H9 (cell line): ENCODE data around the gene TNFSF10. TPM values are rescaled to one million over a fixed set of nuclear protein-coding genes. Genes with fewer than 3 reads are reported as not detected.

Experiments used
- DNase-seq: peaks from one replicate; pipeline ENCODE4 v3.0.0-alpha.2; 2017
- H2AFZ ChIP-seq: one replicate; pipeline ENCODE4 v1.6.1; 2013; ENCODE audit warnings: mild to moderate bottlenecking, low read length, control low read depth, moderate library complexity
- H2AK5ac ChIP-seq: 2 replicates; pipeline ENCODE4 v1.6.1; 2013; ENCODE audit warnings: low read length, control low read depth, mixed read lengths; ENCODE audit not compliant: insufficient read length
- H2BK120ac ChIP-seq: one replicate; pipeline ENCODE4 v1.6.1; 2013; ENCODE audit warnings: low read depth, mild to moderate bottlenecking, low read length, control low read depth, inconsistent platforms; ENCODE audit not compliant: poor library complexity, severe bottlenecking
- H2BK12ac ChIP-seq: 2 replicates; pipeline ENCODE4 v1.6.1; 2013; ENCODE audit warnings: low read length, control low read depth, mixed read lengths, low read depth; ENCODE audit not compliant: insufficient read length
- H2BK15ac ChIP-seq: 2 replicates; pipeline ENCODE4 v1.6.1; 2013; ENCODE audit warnings: low read depth, low read length, control low read depth
- H2BK20ac ChIP-seq: one replicate; pipeline ENCODE4 v1.6.1; 2013; ENCODE audit warnings: low read depth, mild to moderate bottlenecking, low read length, control low read depth, inconsistent platforms; ENCODE audit not compliant: poor library complexity, severe bottlenecking
- H2BK5ac ChIP-seq: 2 replicates; pipeline ENCODE4 v1.6.1; 2013; ENCODE audit warnings: low read length, control low read depth, mixed read lengths; ENCODE audit not compliant: insufficient read length
- H3K14ac ChIP-seq: 2 replicates; pipeline ENCODE4 v1.6.1; 2013; ENCODE audit warnings: low read length, control low read depth; ENCODE audit not compliant: insufficient read depth
- H3K18ac ChIP-seq: 2 replicates; pipeline ENCODE4 v1.6.1; 2013; ENCODE audit warnings: low read depth, mild to moderate bottlenecking, mixed read lengths, low read length, control low read depth; ENCODE audit not compliant: insufficient read length
- H3K23ac ChIP-seq: 2 replicates; pipeline ENCODE4 v1.6.1; 2013; ENCODE audit warnings: low read length, control low read depth, mixed read lengths, low read depth; ENCODE audit not compliant: insufficient read length
- H3K23me2 ChIP-seq: 2 replicates; pipeline ENCODE4 v1.6.1; 2013; ENCODE audit warnings: low read depth, mild to moderate bottlenecking, mixed read lengths, low read length, control low read depth; ENCODE audit not compliant: insufficient read length, poor library complexity, severe bottlenecking
- H3K27ac ChIP-seq: 2 replicates; pipeline ENCODE4 v1.5.1; 2013; ENCODE audit warnings: low read length, control low read depth, mixed read lengths, low read depth; ENCODE audit not compliant: insufficient read length
- H3K27me3 ChIP-seq: 2 replicates; pipeline ENCODE4 v1.6.1; 2013; ENCODE audit warnings: low read length, control low read depth, inconsistent platforms; ENCODE audit not compliant: insufficient read depth
- H3K4ac ChIP-seq: 2 replicates; pipeline ENCODE4 v1.6.1; 2013; ENCODE audit warnings: low read depth, mild to moderate bottlenecking, control low read depth, inconsistent platforms, low read length, moderate library complexity
- H3K4me1 ChIP-seq: 2 replicates; pipeline ENCODE4 v1.6.1; 2013; ENCODE audit warnings: low read length, control low read depth, inconsistent platforms; ENCODE audit not compliant: insufficient read depth
- H3K4me2 ChIP-seq: 2 replicates; pipeline ENCODE4 v1.6.1; 2013; ENCODE audit warnings: low read length, control low read depth, mixed read lengths; ENCODE audit not compliant: insufficient read length, insufficient read depth
- H3K56ac ChIP-seq: 2 replicates; pipeline ENCODE4 v1.6.1; 2013; ENCODE audit warnings: low read depth, mild to moderate bottlenecking, mixed read lengths, low read length, control low read depth; ENCODE audit not compliant: insufficient read length
- H3K79me1 ChIP-seq: 2 replicates; pipeline ENCODE4 v1.6.1; 2013; ENCODE audit warnings: low read depth, mild to moderate bottlenecking, moderate library complexity, low read length, control low read depth, inconsistent platforms; ENCODE audit not compliant: insufficient read depth, poor library complexity, severe bottlenecking
- H3K79me2 ChIP-seq: 2 replicates; pipeline ENCODE4 v1.6.1; 2013; ENCODE audit warnings: low read length, control low read depth, inconsistent platforms; ENCODE audit not compliant: insufficient read depth
- H3K9ac ChIP-seq: 2 replicates; pipeline ENCODE4 v1.6.1; 2013; ENCODE audit warnings: low read length, control low read depth, mixed read lengths; ENCODE audit not compliant: insufficient read length; ENCODE audit errors: extremely low read depth
- H3K9me3 ChIP-seq: one replicate; pipeline ENCODE4 v1.6.1; 2013; ENCODE audit warnings: low read depth, low read length, inconsistent platforms; ENCODE audit not compliant: control insufficient read depth
- H3T11ph ChIP-seq: one replicate; pipeline ENCODE4 v1.6.1; 2013; ENCODE audit warnings: mild to moderate bottlenecking, low read length, control low read depth, inconsistent platforms
- H4K20me1 ChIP-seq: one replicate; pipeline ENCODE4 v1.6.1; 2013; ENCODE audit not compliant: control insufficient read depth, insufficient read length, insufficient read depth
- H4K5ac ChIP-seq: 2 replicates; pipeline ENCODE4 v1.6.1; 2013; ENCODE audit warnings: low read depth, mild to moderate bottlenecking, mixed read lengths, low read length, control low read depth; ENCODE audit not compliant: insufficient read length
- H4K8ac ChIP-seq: replicated peaks from 2 replicates; pipeline ENCODE4 v1.6.1; 2013; ENCODE audit warnings: low read length, control low read depth, mixed read lengths, low read depth; ENCODE audit not compliant: insufficient read length
- H4K91ac ChIP-seq: 2 replicates; pipeline ENCODE4 v1.6.1; 2013; ENCODE audit warnings: low read depth, mild to moderate bottlenecking, moderate library complexity, mixed read lengths, low read length, control low read depth; ENCODE audit not compliant: insufficient read length
- H3K27ac Mint-ChIP-seq, 3 experiments: 2 replicates in 2 of 3; 3 replicates in 1 of 3; pipeline ENCODE4 v1.8.0; 2020 to 2021; ENCODE audit warnings: mixed read lengths in 3 of 3, mild to moderate bottlenecking in 1 of 3, moderate library complexity in 1 of 3
- H3K27me3 Mint-ChIP-seq: 2 replicates; pipeline ENCODE4 v1.8.0; 2021; ENCODE audit warnings: low read depth, mild to moderate bottlenecking, moderate library complexity, mixed read lengths
- H3K36me3 Mint-ChIP-seq, 3 experiments: 2 replicates in 2 of 3; 3 replicates in 1 of 3; pipeline ENCODE4 v1.8.0; 2020 to 2021; ENCODE audit warnings: low read depth in 3 of 3, mixed read lengths in 3 of 3; ENCODE audit not compliant: insufficient read depth in 1 of 3
- H3K4me1 Mint-ChIP-seq, 2 experiments: 2 replicates each; pipeline ENCODE4 v1.8.0; 2020; ENCODE audit warnings: mixed read lengths in 2 of 2
- H3K4me3 Mint-ChIP-seq, 2 experiments: 2 replicates in 1 of 2; 3 replicates in 1 of 2; pipeline ENCODE4 v1.8.0; 2020 to 2021; ENCODE audit warnings: mild to moderate bottlenecking in 2 of 2, mixed read lengths in 2 of 2, moderate library complexity in 1 of 2
- H3K9me3 Mint-ChIP-seq, 2 experiments: 2 replicates in 1 of 2; 3 replicates in 1 of 2; pipeline ENCODE4 v1.8.0; 2020; ENCODE audit warnings: mild to moderate bottlenecking in 2 of 2, mixed read lengths in 2 of 2, moderate library complexity in 1 of 2
- CTCF ChIP-seq: fragments of 200-600 bp; sonication (generic); conservative IDR thresholded peaks from 3 replicates; pipeline ENCODE4 v1.8.0; 2021; ENCODE audit warnings: antibody characterized with exemption, mild to moderate bottlenecking
- total RNA-seq: library from RNA; stranded (reverse); gene quantifications from 2 replicates; pipeline ENCODE4 v1.2.1, GENCODE V29; 2021

Gene TNFSF10
- total RNA-seq, 1 experiment from 2014 or later: not detected

DNA sequence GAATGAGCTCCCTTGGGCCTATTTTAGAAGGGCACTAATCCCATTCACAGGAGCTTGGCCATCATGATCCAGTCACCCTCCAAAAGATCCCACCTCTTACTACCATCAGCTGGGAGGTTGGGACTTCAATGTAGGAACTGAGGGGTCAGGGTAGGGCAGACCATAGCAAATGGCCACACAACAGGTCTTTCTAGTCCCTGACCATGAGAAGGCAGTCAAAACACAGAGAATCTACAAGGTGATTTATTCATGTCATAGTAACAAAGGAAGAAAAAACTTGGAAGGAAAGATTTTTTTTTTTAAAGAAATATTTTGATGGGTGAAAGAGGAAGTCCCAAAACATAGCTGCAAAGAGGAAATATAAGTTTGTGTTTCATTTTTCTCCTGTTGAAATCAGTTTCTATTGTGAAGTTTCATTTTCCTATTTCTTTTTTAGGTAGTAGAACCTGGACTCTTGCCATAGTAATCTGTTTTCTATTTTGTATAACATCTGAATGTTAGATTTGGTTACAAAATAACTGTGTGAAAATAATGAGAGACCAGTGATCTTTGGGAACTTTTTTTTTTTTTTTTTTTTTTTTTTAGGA is 23.5 kb upstream of the TNFSF10 start:
- Histone ChIP-seq H3K79me1 (no peaks in the 10 kb centered on the region), H3K27ac (no peak overlapping the region), H4K5ac (no peak overlapping the region), H3K23me2 (no peaks in the 10 kb centered on the region), H3K23ac (no peak overlapping the region), H3K4ac (no peak overlapping the region), H3K56ac (no peak overlapping the region), H2BK15ac (no peak overlapping the region), H3K14ac (no peak overlapping the region), H4K91ac (no peak overlapping the region), H2BK120ac (no peak overlapping the region), H3K79me2 (no peaks in the 10 kb centered on the region), H2BK5ac (no peak overlapping the region), H2BK12ac (no peak overlapping the region), H3K4me2 (no peak overlapping the region), H2AK5ac (no peak overlapping the region), H3K4me1 (no peaks in the 10 kb centered on the region), H3K18ac (no peak overlapping the region), H3K9ac (no peak overlapping the region), H2AFZ (no peak overlapping the region), H3T11ph (no peak overlapping the region), H3K9me3 (no peaks in the 10 kb centered on the region), H3K27me3 (no peaks in the 10 kb centered on the region), H2BK20ac (no peak overlapping the region), H4K8ac (no peak overlapping the region), H4K20me1 (no peaks in the 10 kb centered on the region)
- no peak for TF ChIP-seq CTCF
- H3K27me3 Mint-ChIP-seq: no peaks in the 10 kb centered on the region
- DNase-seq: no peak
- H3K4me3 Mint-ChIP-seq: no peak overlapping the region
- H3K9me3 Mint-ChIP-seq: no peaks in the 10 kb centered on the region
- no peaks in the 10 kb centered on the region for H3K36me3 Mint-ChIP-seq
- no peak overlapping the region for H3K27ac Mint-ChIP-seq
- peaks cover 4% of the 10 kb centered on the region in 2 experiments; a peak in 1 of 4 replicates for H3K4me1 Mint-ChIP-seq
